Colonic mucosa (tissue), 4 donors: Measurements from ENCODE around the gene CYBB. TPM values are rescaled to one million over a fixed set of nuclear protein-coding genes. Genes with fewer than 3 reads are reported as not detected.
"Not testable (repeated sequence)": the region's sequence is repeated elsewhere in the genome, so short reads cannot be mapped to it uniquely, and the experiment has no call there.

Source experiments
- DNase-seq: peaks from one replicate; pipeline ENCODE4 v3.0.0-alpha.2; 2020
- H3K27ac ChIP-seq: fragments of 200-600 bp; one replicate; pipeline ENCODE4 v1.8.0; 2021
- H3K27me3 ChIP-seq: fragments of 200-600 bp; one replicate; pipeline ENCODE4 v1.8.0; 2021
- H3K36me3 ChIP-seq: fragments of 200-600 bp; one replicate; pipeline ENCODE4 v1.8.0; 2021
- H3K4me1 ChIP-seq: fragments of 200-600 bp; one replicate; pipeline ENCODE4 v1.8.0; 2021; ENCODE audit warnings: mild to moderate bottlenecking
- H3K4me3 ChIP-seq: fragments of 200-600 bp; one replicate; pipeline ENCODE4 v1.8.0; 2021
- H3K9ac ChIP-seq, 2 donors: one replicate each; pipeline ENCODE4 v1.7.0; 2013; ENCODE audit warnings: control low read depth in 2 of 2, low read depth in 2 of 2, low read length in 2 of 2
- H3K9me3 ChIP-seq: fragments of 200-600 bp; one replicate; pipeline ENCODE4 v1.8.0; 2021
- intact Hi-C: fragments of 100-400 bp; cut with DNase I; formaldehyde crosslinking; loops from one replicate; pipeline ENCODE4 v1.14.1; 2022
- total RNA-seq, 2 donors: library from RNA; stranded (reverse); fragmentation: NEBNext Ultra II Directional in 1 of 2; extraction: Animal tissue kit (Norgen Biotek cat#: 25700) in 1 of 2; gene quantifications; one replicate each; pipeline ENCODE4 v1.2.1, GENCODE V29; 2021
- TF ChIP-seq, protein P1 (sequence below): fragments of 200-600 bp; IDR thresholded peaks from one replicate; pipeline ENCODE4 v1.8.0; 2022; ENCODE audit warnings: antibody characterized with exemption, mild to moderate bottlenecking
- donor health status: healthy.
- donor health status: DM: no; HTN: no; CAD: no.
- donor health status: DM: no; HTN: no; CAD: no.

The CYBB gene
- total RNA-seq, 2 donors from 2014 or later: 7.7 to 18.6 TPM

GRCh38 chrX:37759351-37759750 lies 20.5 kb upstream of the CYBB start:
- no peaks in the 10 kb centered on the region for H3K36me3 ChIP-seq
- H3K27ac ChIP-seq: no peak overlapping the region
- H3K9me3 ChIP-seq: no peaks in the 10 kb centered on the region
- H3K4me1 ChIP-seq: no peaks in the 10 kb centered on the region
- H3K9ac ChIP-seq: no peak overlapping the region
- DNase-seq: no peak
- H3K4me3 ChIP-seq: no peak overlapping the region
- intact Hi-C loops: loop anchor here (5.0 kb wide), 1 partner anchor 413 kb away; no protein-coding TSS in a partner anchor
- H3K27me3 ChIP-seq: no peaks in the 10 kb centered on the region
- TF ChIP-seq, protein P1, sequence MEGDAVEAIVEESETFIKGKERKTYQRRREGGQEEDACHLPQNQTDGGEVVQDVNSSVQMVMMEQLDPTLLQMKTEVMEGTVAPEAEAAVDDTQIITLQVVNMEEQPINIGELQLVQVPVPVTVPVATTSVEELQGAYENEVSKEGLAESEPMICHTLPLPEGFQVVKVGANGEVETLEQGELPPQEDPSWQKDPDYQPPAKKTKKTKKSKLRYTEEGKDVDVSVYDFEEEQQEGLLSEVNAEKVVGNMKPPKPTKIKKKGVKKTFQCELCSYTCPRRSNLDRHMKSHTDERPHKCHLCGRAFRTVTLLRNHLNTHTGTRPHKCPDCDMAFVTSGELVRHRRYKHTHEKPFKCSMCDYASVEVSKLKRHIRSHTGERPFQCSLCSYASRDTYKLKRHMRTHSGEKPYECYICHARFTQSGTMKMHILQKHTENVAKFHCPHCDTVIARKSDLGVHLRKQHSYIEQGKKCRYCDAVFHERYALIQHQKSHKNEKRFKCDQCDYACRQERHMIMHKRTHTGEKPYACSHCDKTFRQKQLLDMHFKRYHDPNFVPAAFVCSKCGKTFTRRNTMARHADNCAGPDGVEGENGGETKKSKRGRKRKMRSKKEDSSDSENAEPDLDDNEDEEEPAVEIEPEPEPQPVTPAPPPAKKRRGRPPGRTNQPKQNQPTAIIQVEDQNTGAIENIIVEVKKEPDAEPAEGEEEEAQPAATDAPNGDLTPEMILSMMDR: no peak

GRCh38 chrX:37759878-37760418 lies 19.9 kb upstream of the CYBB start:
- no peak overlapping the region for H3K4me3 ChIP-seq
- no peaks in the 10 kb centered on the region for H3K4me1 ChIP-seq
- TF ChIP-seq, protein P1: no peak
- H3K27ac ChIP-seq: no peak overlapping the region
- no peak for DNase-seq
- H3K9ac ChIP-seq: no peak overlapping the region
- intact Hi-C loops: loop anchor here (5.0 kb wide), 1 partner anchor 412 kb away; no protein-coding TSS in a partner anchor
- no peaks in the 10 kb centered on the region for H3K9me3 ChIP-seq
- no peaks in the 10 kb centered on the region for H3K27me3 ChIP-seq
- H3K36me3 ChIP-seq: no peaks in the 10 kb centered on the region

DNA sequence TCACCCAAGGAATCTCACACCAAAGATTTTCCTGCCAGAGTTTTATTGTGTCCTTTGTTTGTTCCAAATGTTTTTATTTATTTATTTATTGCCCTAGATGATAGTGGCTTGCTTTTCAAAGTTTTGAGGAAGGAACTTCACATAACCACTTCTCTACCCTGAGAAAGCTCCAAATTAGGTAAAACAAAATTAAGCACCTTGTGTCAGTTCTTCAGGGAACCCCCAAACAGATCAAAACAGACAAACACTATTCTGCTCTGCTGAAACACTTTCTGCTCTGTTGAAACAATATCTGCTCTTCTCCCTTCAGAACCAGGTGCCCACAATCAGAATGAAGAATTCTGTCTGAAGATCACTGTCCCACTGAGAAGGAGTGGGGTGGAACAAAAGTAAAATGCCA lies 16.5 kb upstream of the CYBB start:
- Histone ChIP-seq H3K36me3 (no peaks in the 10 kb centered on the region), H3K27me3 (no peaks in the 10 kb centered on the region), H3K4me3 (no peak overlapping the region), H3K27ac (no peak overlapping the region), H3K9me3 (no peaks in the 10 kb centered on the region), H3K4me1 (no peaks in the 10 kb centered on the region), H3K9ac (no peak overlapping the region)
- DNase-seq: no peak
- intact Hi-C loops: no loop called here
- TF ChIP-seq, protein P1: no peak

DNA sequence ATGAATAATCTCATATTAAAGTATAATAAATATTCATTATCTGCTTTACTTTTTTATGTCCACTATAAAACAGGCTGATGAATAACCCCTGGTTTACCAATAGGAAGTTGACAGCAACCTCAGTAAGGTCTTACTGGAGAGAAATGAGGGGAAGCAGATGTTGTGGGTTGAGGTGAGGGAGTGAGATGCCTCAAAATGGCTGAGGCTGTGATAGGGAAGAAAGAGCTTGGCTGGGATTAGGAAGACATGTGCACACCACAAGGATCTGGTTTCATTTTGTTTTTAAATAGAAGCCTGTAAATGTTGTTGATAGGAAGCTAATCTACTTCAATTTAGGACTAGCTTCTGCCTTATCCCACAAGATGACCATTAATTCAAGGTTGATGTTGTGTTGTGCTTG lies 14.4 kb upstream of the CYBB start:
- no peak overlapping the region for H3K27ac ChIP-seq
- no peak overlapping the region for H3K4me3 ChIP-seq
- no peaks in the 10 kb centered on the region for H3K36me3 ChIP-seq
- intact Hi-C loops: no loop called here
- DNase-seq: no peak
- no peak overlapping the region for H3K9ac ChIP-seq
- H3K9me3 ChIP-seq: no peaks in the 10 kb centered on the region
- TF ChIP-seq, protein P1: no peak
- H3K27me3 ChIP-seq: no peaks in the 10 kb centered on the region
- no peaks in the 10 kb centered on the region for H3K4me1 ChIP-seq

DNA sequence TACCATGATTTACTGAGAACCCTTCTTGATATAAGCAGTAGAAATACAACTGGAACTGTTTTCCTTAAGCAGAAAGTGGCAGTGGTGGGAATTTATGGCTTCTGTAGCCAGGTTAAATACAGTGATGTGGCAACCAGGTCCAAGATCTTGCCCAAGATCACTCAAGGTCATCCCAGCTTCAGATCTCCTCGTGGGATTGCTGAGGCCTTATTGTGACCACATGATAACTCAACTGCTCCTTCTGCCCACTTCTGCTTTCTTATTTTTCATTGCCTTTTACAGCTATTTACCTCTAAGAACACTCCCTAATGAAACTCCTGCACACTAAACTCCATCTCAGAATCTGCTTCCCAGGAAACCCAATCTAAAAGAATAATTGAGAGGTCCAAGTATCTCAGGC lies 12.4 kb upstream of the CYBB start:
- Histone ChIP-seq H3K9ac (no peak overlapping the region), H3K27ac (no peak overlapping the region), H3K36me3 (no peaks in the 10 kb centered on the region), H3K4me1 (no peaks in the 10 kb centered on the region), H3K4me3 (no peak overlapping the region), H3K27me3 (no peaks in the 10 kb centered on the region), H3K9me3 (no peaks in the 10 kb centered on the region)
- intact Hi-C loops: no loop called here
- TF ChIP-seq, protein P1: no peak
- DNase-seq: no peak

GRCh38 chrX:37768866-37769265 lies 11.0 kb upstream of the CYBB start:
- H3K27me3 ChIP-seq, H3K27ac ChIP-seq, H3K9me3 ChIP-seq, H3K4me1 ChIP-seq, DNase-seq, H3K9ac ChIP-seq, H3K36me3 ChIP-seq, intact Hi-C loops, H3K4me3 ChIP-seq: not testable (repeated sequence)
